Cardiac muscle cell (in vitro differentiated cells and primary cell): ENCODE measurements around the gene SLC35B2. TPM values are rescaled to one million over a fixed set of nuclear protein-coding genes. Genes with fewer than 3 reads are reported as not detected.

Experiments
- DNase-seq, 2 donors: peaks; one replicate each; pipeline versions ENCODE4 v3.0.0 to v3.0.0-alpha.2; 2010 to 2017; ENCODE audit warnings: low read depth in 1 of 2, low spot score in 1 of 2
- H3K27ac ChIP-seq: fragments of 200-600 bp; sonication (generic); 2 replicates; pipeline ENCODE4 v1.5.1; 2016
- H3K27me3 ChIP-seq: fragments of 200-600 bp; sonication (generic); 2 replicates; pipeline ENCODE4 v1.6.0; 2016; ENCODE audit warnings: control low read depth
- H3K36me3 ChIP-seq: fragments of 200-600 bp; sonication (generic); 2 replicates; pipeline ENCODE4 v1.5.1; 2016; ENCODE audit warnings: control low read depth
- H3K4me1 ChIP-seq: fragments of 200-600 bp; sonication (generic); 2 replicates; pipeline ENCODE4 v1.8.1; 2017; ENCODE audit warnings: low read depth, mild to moderate bottlenecking, mixed run types
- H3K4me3 ChIP-seq: fragments of 200-600 bp; sonication (generic); 2 replicates; pipeline ENCODE4 v1.5.1; 2016; ENCODE audit warnings: mild to moderate bottlenecking
- H3K9me3 ChIP-seq: fragments of 200-600 bp; sonication (generic); 2 replicates; pipeline ENCODE4 v1.5.1; 2017; ENCODE audit warnings: low read depth, mild to moderate bottlenecking, control low read depth
- CTCF ChIP-seq: IDR thresholded peaks from 2 replicates; pipeline ENCODE4 v1.5.1; 2012; ENCODE audit warnings: low read depth, mild to moderate bottlenecking, low read length
- polyA plus RNA-seq: library from polyadenylated mRNA; unstranded; fragments of >200 nt; fragmentation: Nextera tagmentation; extraction: Ambion mirVana; gene quantifications from 2 replicates; pipeline ENCODE4 v1.2.1, GENCODE V29; 2016
- total RNA-seq: library from RNA; depleted of rRNA; stranded (reverse); fragments of >200 nt; gene quantifications from 2 replicates; pipeline ENCODE4 v1.2.3, GENCODE V29; 2016

Gene SLC35B2
- total and polyA plus RNA-seq, 2 experiments from 2014 or later = 34.3 to 63.3 TPM

- Histone ChIP-seq H3K4me1 (peaks cover 6% of the 10 kb centered on the region), H3K4me3 (no peak overlapping the region), H3K27me3 (peaks cover 25% of the 10 kb centered on the region), H3K27ac (no peak overlapping the region), H3K36me3 (no peaks in the 10 kb centered on the region), H3K9me3 (no peaks in the 10 kb centered on the region)
- no peak for DNase-seq
- TF ChIP-seq CTCF = no peak
These were observed 12.0 kb upstream of the SLC35B2 start for GRCh38 chr6:44269178-44269920.

DNA sequence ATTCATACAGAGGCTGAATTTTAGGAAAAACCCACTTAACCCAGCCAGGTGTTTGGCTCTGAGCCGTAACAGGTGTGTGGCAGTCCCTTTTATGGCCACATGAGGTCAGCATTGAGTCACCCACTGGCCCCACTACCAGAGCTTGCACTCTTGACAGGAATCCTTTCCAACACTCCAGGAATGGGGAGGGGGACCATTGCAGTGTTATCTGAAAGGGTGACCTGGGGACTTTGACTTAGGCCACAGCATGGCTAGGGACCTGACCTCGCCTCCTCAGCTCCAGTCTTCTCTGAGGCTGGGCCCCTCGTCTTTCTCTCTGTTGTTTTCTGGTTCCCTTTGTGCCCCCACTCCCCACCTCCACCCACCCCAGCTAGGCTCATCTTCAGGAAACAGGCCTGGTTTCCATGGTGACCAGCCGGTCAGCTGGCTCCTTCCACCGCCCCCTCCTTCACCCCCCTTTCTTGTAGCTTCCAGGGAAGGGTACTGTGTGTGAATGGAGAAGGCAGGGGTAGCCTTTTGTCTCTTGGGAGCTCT lies 10.8 kb upstream of the SLC35B2 start:
- peaks cover 23% of the 10 kb centered on the region for H3K27me3 ChIP-seq
- no peak overlapping the region for H3K4me3 ChIP-seq
- H3K36me3 ChIP-seq = no peaks in the 10 kb centered on the region
- TF ChIP-seq CTCF = peak; percentile 98
- no peaks in the 10 kb centered on the region for H3K9me3 ChIP-seq
- DNase-seq = peak; percentile 53 to 83
- H3K27ac ChIP-seq = no peak overlapping the region
- peaks cover 6% of the 10 kb centered on the region for H3K4me1 ChIP-seq

GRCh38 chr6:44267252-44267651 lies 9.9 kb upstream of the SLC35B2 start:
- DNase-seq = no peak
- Histone ChIP-seq H3K9me3 (no peaks in the 10 kb centered on the region), H3K36me3 (no peaks in the 10 kb centered on the region), H3K27me3 (peaks cover 23% of the 10 kb centered on the region), H3K27ac (no peak overlapping the region), H3K4me3 (no peak overlapping the region), H3K4me1 (peaks cover 6% of the 10 kb centered on the region)
- no peak for TF ChIP-seq CTCF

DNA sequence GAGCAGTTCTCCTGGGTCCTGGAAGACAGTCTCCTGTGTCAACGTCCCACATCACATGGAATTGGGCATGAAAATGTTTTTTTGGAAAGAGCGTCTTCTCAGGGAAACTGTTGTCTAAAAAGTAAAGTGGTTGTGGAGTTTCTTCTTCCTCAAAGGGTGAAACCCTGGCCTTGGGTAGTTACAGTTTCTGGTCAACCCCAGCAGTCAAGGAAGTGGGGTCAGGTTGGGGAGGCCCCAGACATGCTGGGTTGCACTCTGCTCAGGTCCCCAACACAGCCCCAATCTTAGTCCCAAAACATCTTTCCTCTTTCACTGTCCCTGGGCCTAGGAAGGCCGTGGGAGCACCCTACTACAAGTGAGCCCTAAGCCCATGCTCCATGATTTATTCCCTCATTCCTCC lies 9.0 kb upstream of the SLC35B2 start:
- DNase-seq = no peak
- no peak overlapping the region for H3K4me3 ChIP-seq
- H3K36me3 ChIP-seq = no peaks in the 10 kb centered on the region
- TF ChIP-seq CTCF = no peak
- peaks cover 23% of the 10 kb centered on the region for H3K27me3 ChIP-seq
- H3K27ac ChIP-seq = no peak overlapping the region
- peaks cover 6% of the 10 kb centered on the region for H3K4me1 ChIP-seq
- no peaks in the 10 kb centered on the region for H3K9me3 ChIP-seq

DNA sequence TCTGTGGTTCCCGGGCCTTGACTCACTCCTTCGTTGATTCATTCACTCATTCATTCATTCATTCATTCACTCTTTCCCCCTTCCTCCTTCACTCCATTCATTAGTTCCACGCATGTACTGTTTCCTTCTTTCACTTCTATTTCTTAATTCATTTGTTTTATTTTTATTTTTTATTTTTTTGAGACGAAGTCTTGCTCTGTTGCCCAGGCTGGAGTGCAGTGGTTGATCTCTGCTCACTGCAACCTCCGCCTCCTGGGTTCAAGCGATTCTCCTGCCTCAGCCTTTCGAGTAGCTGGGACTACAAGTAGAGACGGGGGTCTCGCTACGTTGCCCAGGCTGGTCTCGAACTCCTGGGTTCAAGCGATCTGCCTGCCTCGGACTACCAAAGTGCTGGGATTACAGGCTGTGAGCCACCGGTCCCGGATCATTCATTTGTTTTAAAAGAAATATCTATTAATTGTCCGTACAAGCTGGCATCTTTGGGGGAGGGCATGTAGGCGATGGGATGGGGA lies 8.4 kb upstream of the SLC35B2 start:
- peak overlapping the region; percentile 44 for H3K4me3 ChIP-seq
- H3K27ac ChIP-seq = no peak overlapping the region
- H3K9me3 ChIP-seq = no peaks in the 10 kb centered on the region
- peaks cover 6% of the 10 kb centered on the region for H3K4me1 ChIP-seq
- no peaks in the 10 kb centered on the region for H3K36me3 ChIP-seq
- peaks cover 23% of the 10 kb centered on the region for H3K27me3 ChIP-seq
- no peak for TF ChIP-seq CTCF
- no peak for DNase-seq
